Thyroid gland (tissue), 4 donors: ENCODE measurements around the gene G3BP2. TPM values are rescaled to one million over a fixed set of nuclear protein-coding genes. Genes with fewer than 3 reads are reported as not detected.

Source experiments
- DNase-seq, 2 donors: peaks; one replicate each; pipeline ENCODE4 v3.0.0-alpha.2; 2019
- H3K27ac ChIP-seq, 3 donors: fragments of 200-600 bp; sonication (generic); 1 replicate in 2 of 3; 2 replicates in 1 of 3; pipeline ENCODE4 v1.5.1; 2016 to 2019; ENCODE audit warnings: mild to moderate bottlenecking in 1 of 3, moderate library complexity in 1 of 3
- H3K27me3 ChIP-seq: fragments of 200-600 bp; sonication (generic); one replicate; pipeline ENCODE4 v1.5.1; 2019
- H3K36me3 ChIP-seq, 2 donors: fragments of 200-600 bp; sonication (generic); one replicate each; pipeline ENCODE4 v1.5.1; 2016 to 2019
- H3K4me1 ChIP-seq, 2 donors: fragments of 200-600 bp; sonication (generic); one replicate each; pipeline ENCODE4 v1.5.1; 2017 to 2019
- H3K4me3 ChIP-seq, 3 donors: fragments of 200-600 bp; sonication (generic); replicated peaks in 1 of 3; 1 replicate in 2 of 3; 2 replicates in 1 of 3; pipeline ENCODE4 v1.5.1; 2016; ENCODE audit warnings: mild to moderate bottlenecking in 1 of 3
- H3K9me3 ChIP-seq: fragments of 200-600 bp; sonication (generic); one replicate; pipeline ENCODE4 v1.5.1; 2017
- CTCF ChIP-seq, 6 experiments: fragments of 200-600 bp in 3 of 6; fragments of 450-650 bp in 3 of 6; sonication (generic) in 3 of 6; IDR thresholded peaks; one replicate each; pipeline ENCODE4 v1.5.1; 2016 to 2019; ENCODE audit warnings: antibody characterized with exemption in 6 of 6, mild to moderate bottlenecking in 2 of 6, inconsistent platforms in 1 of 6, moderate library complexity in 1 of 6
- POLR2A ChIP-seq, 2 donors: fragments of 450-650 bp; IDR thresholded peaks; one replicate each; pipeline ENCODE4 v1.6.1; 2017; ENCODE audit warnings: antibody characterized with exemption in 2 of 2, mild to moderate bottlenecking in 2 of 2, moderate library complexity in 1 of 2
- WGBS, 2 donors: methylation state at CpG; one replicate each; pipeline ENCODE4 v1.1.5; 2017; 5-methylcytosine and 5-hydroxymethylcytosine counted together
- intact Hi-C: fragments of 100-400 bp; cut with DNase I; formaldehyde crosslinking; loops from one replicate; pipeline ENCODE4 v1.15.1; 2023
- total RNA-seq, 4 donors: library from RNA; depleted of rRNA; stranded (reverse); fragments of >200 nt; gene quantifications; one replicate each; pipeline ENCODE4 v1.2.3, GENCODE V29; 2016

G3BP2 gene
- total RNA-seq, 4 donors from 2014 or later: 117 to 179 (median 139) TPM

- TF ChIP-seq CTCF (IDR thresholded peaks at IDR 0.05) (no peak), POLR2A (IDR thresholded peaks at IDR 0.05) (no peak)
- Histone ChIP-seq H3K4me1 (no peaks in the 10 kb centered on the region), H3K36me3 (no peaks in the 10 kb centered on the region), H3K9me3 (no peaks in the 10 kb centered on the region), H3K27me3 (no peaks in the 10 kb centered on the region), H3K27ac (no peak overlapping the region), H3K4me3 (no peak overlapping the region)
- DNase-seq: no peak
- intact Hi-C loops: no loop called here
- WGBS, 2 donors: 73 to 79% methylated on average over 4 of the region's 4 CpGs
Measured at GRCh38 chr4:75715105-75715799, 42.0 kb upstream of the G3BP2 start.

- no peak for TF ChIP-seq POLR2A (IDR thresholded peaks at IDR 0.05)
- no peak for TF ChIP-seq CTCF (IDR thresholded peaks at IDR 0.05)
- no peak overlapping the region for H3K27ac ChIP-seq
- H3K36me3 ChIP-seq: no peaks in the 10 kb centered on the region
- no peaks in the 10 kb centered on the region for H3K9me3 ChIP-seq
- intact Hi-C loops: no loop called here
- no peak overlapping the region for H3K4me3 ChIP-seq
- no peaks in the 10 kb centered on the region for H3K4me1 ChIP-seq
- WGBS, 2 donors: 68 to 87% methylated on average over 1 of the region's 1 CpG
- no peak for DNase-seq
- no peaks in the 10 kb centered on the region for H3K27me3 ChIP-seq
Measured at GRCh38 chr4:75714704-75715103, 41.5 kb upstream of the G3BP2 start.

GRCh38 chr4:75714011-75714410 lies 40.8 kb upstream of the G3BP2 start:
- WGBS, 2 donors: 96 to 98% methylated on average over 4 of the region's 4 CpGs
- no peak for TF ChIP-seq POLR2A (IDR thresholded peaks at IDR 0.05)
- no peak for TF ChIP-seq CTCF (IDR thresholded peaks at IDR 0.05)

GRCh38 chr4:75710246-75710645 lies 37.0 kb upstream of the G3BP2 start:
- no peak for DNase-seq
- no peak overlapping the region for H3K27ac ChIP-seq
- 80 to 87% methylated on average over 4 of the region's 4 CpGs for WGBS, 2 donors
- H3K4me3 ChIP-seq: no peak overlapping the region
- no peaks in the 10 kb centered on the region for H3K9me3 ChIP-seq
- H3K36me3 ChIP-seq: no peaks in the 10 kb centered on the region
- no peaks in the 10 kb centered on the region for H3K27me3 ChIP-seq
- intact Hi-C loops: no loop called here
- no peaks in the 10 kb centered on the region for H3K4me1 ChIP-seq
- TF ChIP-seq POLR2A (IDR thresholded peaks at IDR 0.05) (no peak), CTCF (IDR thresholded peaks at IDR 0.05) (no peak)

More at GRCh38 chr4:75714011-75714410, 40.8 kb upstream of the G3BP2 start:
- Histone ChIP-seq H3K36me3 (no peaks in the 10 kb centered on the region), H3K27me3 (no peaks in the 10 kb centered on the region), H3K4me1 (no peaks in the 10 kb centered on the region), H3K4me3 (no peak overlapping the region), H3K27ac (no peak overlapping the region), H3K9me3 (no peaks in the 10 kb centered on the region)
- intact Hi-C loops: no loop called here
- DNase-seq: no peak

GRCh38 chr4:75708218-75708691 lies 35.0 kb upstream of the G3BP2 start:
- Histone ChIP-seq H3K9me3 (no peaks in the 10 kb centered on the region), H3K27ac (no peak overlapping the region), H3K4me1 (no peaks in the 10 kb centered on the region), H3K4me3 (no peak overlapping the region), H3K27me3 (no peaks in the 10 kb centered on the region), H3K36me3 (no peaks in the 10 kb centered on the region)
- TF ChIP-seq POLR2A (IDR thresholded peaks at IDR 0.05): no peak
- TF ChIP-seq CTCF (IDR thresholded peaks at IDR 0.05): peak in 1 of 6 experiments; percentile 22
- intact Hi-C loops: no loop called here
- no peak for DNase-seq
- WGBS, 2 donors: 90 to 91% methylated on average over 3 of the region's 3 CpGs
